ENCODE measurements around the gene HERC2. TPM values are rescaled to one million over a fixed set of nuclear protein-coding genes. Genes with fewer than 3 reads are reported as not detected.
"Not testable (repeated sequence)": the region's sequence is repeated elsewhere in the genome, so short reads cannot be mapped to it uniquely, and the experiment has no call there.

The HERC2 gene
- total and polyA plus RNA-seq, 4 donors = 21.7 to 70.8 (median 47.5) TPM

DNA sequence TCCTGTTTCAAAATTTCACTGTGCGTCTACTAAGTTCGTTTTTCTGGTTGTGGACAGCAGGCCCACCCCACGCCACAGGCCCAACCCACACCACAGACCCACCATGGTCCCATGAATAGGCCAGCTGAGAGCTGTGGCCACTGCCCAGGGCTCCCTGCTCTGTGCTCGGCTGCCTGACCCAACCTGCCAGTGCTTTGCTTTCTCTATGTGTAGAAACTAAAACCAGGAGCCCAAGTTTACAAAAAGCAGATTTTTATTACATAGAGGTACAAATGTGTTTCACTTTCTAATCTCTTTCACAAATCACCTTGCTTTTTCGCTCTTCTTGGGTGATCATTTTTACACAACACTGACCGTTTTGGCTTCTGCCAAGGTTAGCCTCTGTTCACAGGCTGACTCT lies 69.1 kb downstream of the HERC2 start:
- H3K9me3 ChIP-seq (ENCODE audit: control insufficient read depth, low read length) = peaks cover 2% of the 10 kb centered on the region
- no peaks in the 10 kb centered on the region for H3K4me1 ChIP-seq (ENCODE audit: control insufficient read depth in 1 of 2, insufficient read depth in 2 of 2, low read length in 2 of 2)
- H3K36me3 ChIP-seq (ENCODE audit: control insufficient read depth in 1 of 2, insufficient read depth in 2 of 2, low read length in 1 of 2) = peaks cover 6 to 9% of the 10 kb centered on the region in 2 donors
- H3K27me3 ChIP-seq (ENCODE audit: control insufficient read depth in 1 of 2, insufficient read depth in 2 of 2, low read length in 1 of 2) = no peaks in the 10 kb centered on the region
- no peak for ATAC-seq (ENCODE audit: low FRiP score)
- DNase-seq = no peak
- H3K27ac ChIP-seq (ENCODE audit: low read depth in 1 of 2, low read length in 2 of 2) = no peak overlapping the region
- H3K4me3 ChIP-seq (ENCODE audit: low read length in 2 of 2) = no peak overlapping the region
- whole genome bisulfite sequencing, 2 donors = 80 to 90% methylated on average over 6 of the region's 6 CpGs
- intact Hi-C loops (cut with DNase I) = no loop called here

DNA sequence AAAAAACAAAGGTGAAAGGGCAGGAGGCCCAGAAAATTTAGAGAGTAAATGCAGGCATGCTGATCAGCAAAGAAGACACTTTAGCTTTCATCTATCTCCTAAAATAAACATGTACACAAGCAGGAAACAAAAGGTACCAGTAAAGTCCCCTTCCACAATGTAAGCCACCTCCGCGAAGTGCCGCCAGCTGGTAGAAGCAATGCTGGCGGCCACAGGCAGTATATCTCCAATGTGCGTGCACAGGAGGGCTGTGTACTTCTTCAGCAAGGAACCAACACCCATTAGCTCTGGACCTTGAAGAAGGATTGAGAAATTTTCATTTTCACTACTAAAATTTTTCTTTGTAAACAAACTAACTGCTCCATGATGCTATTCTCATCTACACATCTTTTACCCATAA lies 75.4 kb downstream of the HERC2 start:
- H3K9me3 ChIP-seq (ENCODE audit: control insufficient read depth, low read length) = peaks cover 2% of the 10 kb centered on the region
- intact Hi-C loops (cut with DNase I) = no loop called here
- H3K36me3 ChIP-seq (ENCODE audit: control insufficient read depth in 1 of 2, insufficient read depth in 2 of 2, low read length in 1 of 2) = peaks cover 7 to 16% of the 10 kb centered on the region in 2 donors
- H3K4me3 ChIP-seq (ENCODE audit: low read length in 2 of 2) = no peak overlapping the region
- no peak for DNase-seq
- ATAC-seq (ENCODE audit: low FRiP score) = no peak
- no peak overlapping the region for H3K27ac ChIP-seq (ENCODE audit: low read depth in 1 of 2, low read length in 2 of 2)
- H3K4me1 ChIP-seq (ENCODE audit: control insufficient read depth in 1 of 2, insufficient read depth in 2 of 2, low read length in 2 of 2) = no peaks in the 10 kb centered on the region
- H3K27me3 ChIP-seq (ENCODE audit: control insufficient read depth in 1 of 2, insufficient read depth in 2 of 2, low read length in 1 of 2) = no peaks in the 10 kb centered on the region
- 86 to 92% methylated on average over 5 of the region's 5 CpGs for WGBS, 2 donors

DNA sequence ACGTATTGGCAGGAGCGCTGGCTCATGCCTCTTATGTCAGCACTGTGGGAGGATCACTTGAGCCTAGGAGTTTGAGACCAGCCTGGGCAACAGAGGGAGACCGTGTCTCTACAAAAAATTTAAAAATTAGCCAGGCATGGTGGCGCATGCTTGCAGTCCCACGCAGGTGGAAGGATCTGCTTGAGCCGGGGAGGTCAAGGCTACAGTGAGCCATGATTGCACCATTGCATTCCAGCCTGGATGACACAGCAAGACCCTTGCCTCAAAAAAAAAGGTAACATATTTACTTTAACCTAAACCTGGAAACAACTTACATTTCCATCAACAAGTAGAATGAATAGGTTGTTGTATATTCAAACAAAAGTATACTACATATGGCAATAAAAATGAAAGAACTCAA lies 78.1 kb downstream of the HERC2 start:
- ATAC-seq (ENCODE audit: low FRiP score) = no peak
- Histone ChIP-seq H3K4me3 (ENCODE audit: low read length in 2 of 2) (no peak overlapping the region), H3K9me3 (ENCODE audit: control insufficient read depth, low read length) (no peaks in the 10 kb centered on the region), H3K27me3 (ENCODE audit: control insufficient read depth in 1 of 2, insufficient read depth in 2 of 2, low read length in 1 of 2) (no peaks in the 10 kb centered on the region), H3K4me1 (ENCODE audit: control insufficient read depth in 1 of 2, insufficient read depth in 2 of 2, low read length in 2 of 2) (no peaks in the 10 kb centered on the region), H3K27ac (ENCODE audit: low read depth in 1 of 2, low read length in 2 of 2) (no peak overlapping the region), H3K36me3 (ENCODE audit: control insufficient read depth in 1 of 2, insufficient read depth in 2 of 2, low read length in 1 of 2) (peaks cover 5 to 16% of the 10 kb centered on the region in 2 donors)
- WGBS, 2 donors = 97 to 98% methylated on average over 6 of the region's 6 CpGs
- DNase-seq = no peak
- intact Hi-C loops (cut with DNase I) = no loop called here

DNA sequence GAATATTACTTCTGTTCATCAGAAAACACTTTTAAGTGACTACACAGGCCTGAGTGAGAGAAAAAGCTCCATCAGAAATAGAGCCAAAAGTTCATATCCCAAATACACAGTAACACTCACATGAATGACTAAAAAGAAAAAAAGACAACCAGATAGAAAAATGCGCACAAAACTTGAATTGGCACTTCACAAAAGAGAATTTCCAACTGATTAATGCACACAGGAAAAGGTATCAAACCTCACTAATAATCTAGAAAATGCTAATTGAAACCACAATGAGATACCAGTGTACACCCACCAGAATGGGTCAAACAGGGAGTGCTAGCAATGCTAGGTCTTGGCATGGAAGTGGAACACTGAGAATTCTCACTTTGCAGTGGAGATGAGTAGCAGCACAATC lies 78.6 kb downstream of the HERC2 start:
- 98 to 100% methylated on average over 1 of the region's 1 CpG for WGBS, 2 donors
- intact Hi-C loops (cut with DNase I) = no loop called here
- no peaks in the 10 kb centered on the region for H3K4me1 ChIP-seq (ENCODE audit: control insufficient read depth in 1 of 2, insufficient read depth in 2 of 2, low read length in 2 of 2)
- ATAC-seq (ENCODE audit: low FRiP score) = no peak
- no peak overlapping the region for H3K27ac ChIP-seq (ENCODE audit: low read depth in 1 of 2, low read length in 2 of 2)
- no peaks in the 10 kb centered on the region for H3K9me3 ChIP-seq (ENCODE audit: control insufficient read depth, low read length)
- peaks cover 5 to 14% of the 10 kb centered on the region in 2 donors for H3K36me3 ChIP-seq (ENCODE audit: control insufficient read depth in 1 of 2, insufficient read depth in 2 of 2, low read length in 1 of 2)
- DNase-seq = no peak
- no peaks in the 10 kb centered on the region for H3K27me3 ChIP-seq (ENCODE audit: control insufficient read depth in 1 of 2, insufficient read depth in 2 of 2, low read length in 1 of 2)
- no peak overlapping the region for H3K4me3 ChIP-seq (ENCODE audit: low read length in 2 of 2)

DNA sequence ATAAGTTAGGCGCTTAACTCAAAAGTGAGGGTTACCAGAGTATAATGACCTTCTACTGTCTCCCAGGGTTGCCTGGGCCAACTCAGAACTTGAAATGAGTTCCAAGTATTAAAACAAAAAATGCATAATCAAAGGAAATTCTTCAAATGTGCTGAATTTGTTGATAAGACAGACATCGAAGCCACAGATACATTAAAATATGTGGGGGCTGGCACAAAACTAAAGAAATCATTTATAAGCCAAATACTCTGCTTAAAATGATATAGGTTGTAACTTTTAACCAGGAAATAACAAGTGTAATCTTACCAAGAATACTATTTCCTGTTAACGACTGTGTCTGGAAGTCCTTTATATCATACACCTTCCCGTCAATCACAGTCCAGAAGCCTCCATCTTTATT lies 83.7 kb downstream of the HERC2 start:
- 73 to 76% methylated on average over 4 of the region's 4 CpGs for WGBS, 2 donors
- DNase-seq; H3K27me3 ChIP-seq (ENCODE audit: control insufficient read depth in 1 of 2, insufficient read depth in 2 of 2, low read length in 1 of 2); H3K36me3 ChIP-seq (ENCODE audit: control insufficient read depth in 1 of 2, insufficient read depth in 2 of 2, low read length in 1 of 2); H3K9me3 ChIP-seq (ENCODE audit: control insufficient read depth, low read length); H3K27ac ChIP-seq (ENCODE audit: low read depth in 1 of 2, low read length in 2 of 2); ATAC-seq (ENCODE audit: low FRiP score); H3K4me1 ChIP-seq (ENCODE audit: control insufficient read depth in 1 of 2, insufficient read depth in 2 of 2, low read length in 2 of 2); H3K4me3 ChIP-seq (ENCODE audit: low read length in 2 of 2); intact Hi-C loops (cut with DNase I): not testable (repeated sequence)

DNA sequence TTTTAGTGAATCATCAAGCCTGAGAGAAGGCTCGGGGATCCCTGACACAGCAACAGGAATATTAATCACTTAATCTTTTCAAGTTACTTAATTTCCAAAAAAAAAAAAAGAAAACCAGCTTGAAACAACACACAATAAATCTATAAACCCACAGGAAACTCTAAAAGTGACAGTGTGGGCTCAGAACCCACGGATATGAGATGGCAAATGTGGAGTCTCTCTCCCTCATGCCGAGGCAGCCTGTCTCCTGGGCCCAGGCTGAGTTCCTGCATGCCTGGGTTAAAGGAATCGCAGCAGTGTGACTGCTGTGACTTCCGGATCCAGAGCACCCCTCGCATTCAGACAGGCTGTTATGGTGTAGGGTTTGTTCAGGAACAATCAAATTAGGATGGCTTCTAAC lies 90.2 kb downstream of the HERC2 start:
- intact Hi-C loops (cut with DNase I); DNase-seq; H3K27me3 ChIP-seq (ENCODE audit: control insufficient read depth in 1 of 2, insufficient read depth in 2 of 2, low read length in 1 of 2); H3K9me3 ChIP-seq (ENCODE audit: control insufficient read depth, low read length); ATAC-seq (ENCODE audit: low FRiP score); H3K4me1 ChIP-seq (ENCODE audit: control insufficient read depth in 1 of 2, insufficient read depth in 2 of 2, low read length in 2 of 2); H3K36me3 ChIP-seq (ENCODE audit: control insufficient read depth in 1 of 2, insufficient read depth in 2 of 2, low read length in 1 of 2); H3K27ac ChIP-seq (ENCODE audit: low read depth in 1 of 2, low read length in 2 of 2); H3K4me3 ChIP-seq (ENCODE audit: low read length in 2 of 2): not testable (repeated sequence)
- 74 to 80% methylated on average over 6 of the region's 6 CpGs for WGBS, 2 donors

DNA sequence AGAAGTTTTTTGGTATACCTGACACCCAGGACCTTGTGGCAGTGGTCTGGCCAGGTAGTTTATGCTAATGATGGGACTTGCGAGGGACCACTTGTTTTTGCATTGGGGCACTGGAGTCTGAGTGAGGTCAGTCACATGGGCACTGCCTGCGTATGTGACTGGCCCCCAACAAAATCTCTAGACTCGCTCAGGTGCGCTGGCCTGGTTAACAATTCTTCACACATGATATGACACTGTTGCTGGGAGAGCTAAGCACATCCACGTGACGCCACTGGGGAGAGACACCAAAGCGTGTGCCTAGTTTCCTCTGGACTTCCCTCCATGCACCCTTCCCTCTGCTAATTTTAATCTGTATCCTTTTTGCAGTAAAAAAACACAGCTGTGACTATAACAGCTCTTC lies 90.6 kb downstream of the HERC2 start:
- H3K9me3 ChIP-seq (ENCODE audit: control insufficient read depth, low read length); H3K27me3 ChIP-seq (ENCODE audit: control insufficient read depth in 1 of 2, insufficient read depth in 2 of 2, low read length in 1 of 2); H3K27ac ChIP-seq (ENCODE audit: low read depth in 1 of 2, low read length in 2 of 2); DNase-seq; H3K36me3 ChIP-seq (ENCODE audit: control insufficient read depth in 1 of 2, insufficient read depth in 2 of 2, low read length in 1 of 2); H3K4me3 ChIP-seq (ENCODE audit: low read length in 2 of 2); intact Hi-C loops (cut with DNase I); H3K4me1 ChIP-seq (ENCODE audit: control insufficient read depth in 1 of 2, insufficient read depth in 2 of 2, low read length in 2 of 2); ATAC-seq (ENCODE audit: low FRiP score): not testable (repeated sequence)
- WGBS, 2 donors = 90 to 92% methylated on average over 7 of the region's 7 CpGs

DNA sequence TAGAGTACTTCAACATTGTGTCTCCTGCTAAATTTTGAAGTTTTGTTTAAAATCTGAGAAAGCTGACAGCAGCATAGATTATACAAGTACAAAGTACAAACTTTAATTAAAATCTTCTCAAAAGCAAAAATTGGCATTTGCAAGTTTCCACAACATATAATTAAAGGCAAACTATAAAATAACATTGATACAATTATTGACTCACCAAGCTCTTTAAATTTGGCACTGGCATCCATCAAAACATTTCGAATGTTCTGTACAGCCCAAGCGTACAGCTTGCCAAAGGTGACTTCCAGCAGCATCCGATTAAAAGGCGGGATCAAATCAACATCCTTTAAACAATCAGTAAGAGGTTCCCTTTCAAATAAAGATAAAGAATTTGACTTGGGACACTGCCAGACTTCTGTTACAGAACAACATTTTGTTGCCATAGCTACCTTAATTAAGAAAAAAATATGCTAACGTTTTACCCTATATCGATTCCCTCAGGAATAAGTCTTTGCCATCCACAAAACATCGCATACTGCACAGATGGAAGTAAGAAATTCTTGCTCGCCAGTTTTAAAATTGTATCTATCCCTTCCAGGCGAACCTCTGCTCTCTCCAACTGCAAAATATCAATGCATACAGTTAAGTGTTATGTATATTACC lies 92.9 kb downstream of the HERC2 start:
- intact Hi-C loops (cut with DNase I) = not testable (repeated sequence)

DNA sequence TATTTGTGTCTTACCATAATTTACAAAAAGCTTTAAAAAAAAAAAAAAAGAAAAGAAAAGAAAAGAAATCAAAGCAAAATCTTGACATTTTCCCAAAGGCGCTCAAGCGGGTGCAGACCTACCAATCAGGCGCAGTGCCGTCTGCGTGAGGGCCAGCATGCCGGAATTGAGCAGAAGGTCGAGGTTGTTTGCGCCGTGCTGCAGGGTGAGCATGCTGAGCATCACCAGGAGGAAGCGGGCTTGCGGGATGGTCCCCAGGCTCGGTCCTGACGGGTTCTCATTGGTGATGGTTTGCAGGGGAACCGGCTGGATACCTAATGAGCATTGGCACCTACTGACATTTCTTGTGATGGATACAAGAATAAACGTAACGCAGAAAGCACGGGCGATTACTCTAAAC lies 93.9 kb downstream of the HERC2 start:
- ATAC-seq (ENCODE audit: low FRiP score) (no peak), DNase-seq (no peak)
- no peak overlapping the region for H3K4me3 ChIP-seq (ENCODE audit: low read length in 2 of 2)
- H3K4me1 ChIP-seq (ENCODE audit: control insufficient read depth in 1 of 2, insufficient read depth in 2 of 2, low read length in 2 of 2) = no peaks in the 10 kb centered on the region
- peaks cover 0 to 2% of the 10 kb centered on the region in 2 donors for H3K36me3 ChIP-seq (ENCODE audit: control insufficient read depth in 1 of 2, insufficient read depth in 2 of 2, low read length in 1 of 2)
- H3K27ac ChIP-seq (ENCODE audit: low read depth in 1 of 2, low read length in 2 of 2) = no peak overlapping the region
- no peaks in the 10 kb centered on the region for H3K27me3 ChIP-seq (ENCODE audit: control insufficient read depth in 1 of 2, insufficient read depth in 2 of 2, low read length in 1 of 2)
- WGBS, 2 donors = 96 to 97% methylated on average over 18 of the region's 18 CpGs
- intact Hi-C loops (cut with DNase I) = no loop called here
- H3K9me3 ChIP-seq (ENCODE audit: control insufficient read depth, low read length) = no peaks in the 10 kb centered on the region

More for the DNA sequence above, 92.9 kb downstream of the HERC2 start:
- not testable (repeated sequence) for DNase-seq; H3K27me3 ChIP-seq (ENCODE audit: control insufficient read depth in 1 of 2, insufficient read depth in 2 of 2, low read length in 1 of 2); H3K27ac ChIP-seq (ENCODE audit: low read depth in 1 of 2, low read length in 2 of 2); H3K4me3 ChIP-seq (ENCODE audit: low read length in 2 of 2); ATAC-seq (ENCODE audit: low FRiP score); H3K36me3 ChIP-seq (ENCODE audit: control insufficient read depth in 1 of 2, insufficient read depth in 2 of 2, low read length in 1 of 2); H3K9me3 ChIP-seq (ENCODE audit: control insufficient read depth, low read length); H3K4me1 ChIP-seq (ENCODE audit: control insufficient read depth in 1 of 2, insufficient read depth in 2 of 2, low read length in 2 of 2)
- 76 to 79% methylated on average over 9 of the region's 9 CpGs for WGBS, 2 donors

Data from aorta (tissue), 5 donors.